Astrocyte (in vitro differentiated cells and primary cell): ENCODE measurements around the gene PPP4R2. TPM values are rescaled to one million over a fixed set of nuclear protein-coding genes. Genes with fewer than 3 reads are reported as not detected.

Experiments
- DNase-seq: peaks from one replicate; pipeline ENCODE4 v3.0.0-alpha.2; 2010; ENCODE audit warnings: low read depth
- FAIRE-seq: peaks from 2 replicates; lab custom pipeline; 2011; peaks lifted over from hg19 to GRCh38; lab: Jason Lieb, UNC
- H2AFZ ChIP-seq: 2 replicates; pipeline ENCODE4 v1.6.0; 2012; ENCODE audit warnings: low read depth, low read length, inconsistent platforms
- H3K27ac ChIP-seq: 2 replicates; pipeline ENCODE4 v1.5.1; 2011; ENCODE audit warnings: low read depth, low read length, inconsistent platforms
- H3K27me3 ChIP-seq: 2 replicates; pipeline ENCODE4 v1.6.0; 2011; ENCODE audit warnings: low read length, inconsistent platforms; ENCODE audit not compliant: insufficient read depth
- H3K36me3 ChIP-seq: 2 replicates; pipeline ENCODE4 v1.5.1; 2011; ENCODE audit warnings: low read length, inconsistent platforms; ENCODE audit not compliant: insufficient read depth
- H3K4me1 ChIP-seq: 2 replicates; pipeline ENCODE4 v1.5.1; 2011; ENCODE audit warnings: low read length, inconsistent platforms; ENCODE audit not compliant: insufficient read depth
- H3K4me2 ChIP-seq: 2 replicates; pipeline ENCODE4 v1.6.0; 2012; ENCODE audit warnings: low read length, inconsistent platforms
- H3K4me3 ChIP-seq: 2 replicates; pipeline ENCODE4 v1.5.1; 2011; ENCODE audit warnings: low read depth, mild to moderate bottlenecking, low read length, inconsistent platforms; ENCODE audit not compliant: insufficient read depth
- H3K79me2 ChIP-seq: 2 replicates; pipeline ENCODE4 v1.6.0; 2012; ENCODE audit warnings: mild to moderate bottlenecking, low read length, inconsistent platforms; ENCODE audit not compliant: insufficient read depth
- H3K9ac ChIP-seq: 2 replicates; pipeline ENCODE4 v1.6.0; 2012; ENCODE audit warnings: mild to moderate bottlenecking, low read length, inconsistent platforms
- H3K9me3 ChIP-seq: 2 replicates; pipeline ENCODE4 v1.5.1; 2012; ENCODE audit warnings: low read depth, mild to moderate bottlenecking, low read length, inconsistent platforms; ENCODE audit not compliant: insufficient read depth
- H4K20me1 ChIP-seq: 2 replicates; pipeline ENCODE4 v1.6.0; 2012; ENCODE audit warnings: low read length, inconsistent platforms; ENCODE audit not compliant: insufficient read depth
- H3K27ac Mint-ChIP-seq: one replicate; pipeline ENCODE4 v1.8.0; 2021; ENCODE audit warnings: mild to moderate bottlenecking, mixed read lengths; ENCODE audit not compliant: unreplicated experiment
- H3K27me3 Mint-ChIP-seq: one replicate; pipeline ENCODE4 v1.8.0; 2021; ENCODE audit warnings: low read depth, mixed read lengths; ENCODE audit not compliant: unreplicated experiment
- H3K36me3 Mint-ChIP-seq: one replicate; pipeline ENCODE4 v1.8.0; 2021; ENCODE audit warnings: low read depth, mixed read lengths; ENCODE audit not compliant: unreplicated experiment
- H3K4me1 Mint-ChIP-seq: one replicate; pipeline ENCODE4 v1.8.0; 2021; ENCODE audit warnings: low read depth, mixed read lengths; ENCODE audit not compliant: unreplicated experiment
- H3K4me3 Mint-ChIP-seq: one replicate; pipeline ENCODE4 v1.8.0; 2021; ENCODE audit warnings: mild to moderate bottlenecking, moderate library complexity, mixed read lengths; ENCODE audit not compliant: unreplicated experiment
- H3K9me3 Mint-ChIP-seq: one replicate; pipeline ENCODE4 v1.8.0; 2021; ENCODE audit warnings: mild to moderate bottlenecking, mixed read lengths; ENCODE audit not compliant: unreplicated experiment
- CTCF ChIP-seq: IDR thresholded peaks from 2 replicates; pipeline ENCODE4 v1.5.1; 2011; ENCODE audit warnings: low read depth, mild to moderate bottlenecking, inconsistent platforms, low read length, moderate library complexity; ENCODE audit not compliant: insufficient read depth
- EZH2 ChIP-seq: IDR thresholded peaks from 2 replicates; pipeline ENCODE4 v1.6.1; 2012; ENCODE audit warnings: mild to moderate bottlenecking, low read length, inconsistent platforms; ENCODE audit not compliant: insufficient read depth
- total RNA-seq: library from RNA; stranded (reverse); gene quantifications from 2 replicates; pipeline ENCODE4 v1.2.1, GENCODE V29; 2021

The PPP4R2 gene
- total RNA-seq, 1 donor from 2014 or later = 98.5 TPM

GRCh38 chr3:73107676-73108187 is 111.1 kb downstream of the PPP4R2 start:
- FAIRE-seq (no peak), DNase-seq (no peak)
- Histone ChIP-seq H4K20me1 (no peaks in the 10 kb centered on the region), H3K9ac (no peak overlapping the region), H3K4me3 (no peak overlapping the region), H2AFZ (no peak overlapping the region), H3K79me2 (no peaks in the 10 kb centered on the region), H3K27ac (no peak overlapping the region), H3K9me3 (no peaks in the 10 kb centered on the region), H3K36me3 (no peaks in the 10 kb centered on the region), H3K4me2 (no peak overlapping the region), H3K27me3 (peaks cover 2% of the 10 kb centered on the region), H3K4me1 (no peaks in the 10 kb centered on the region)
- peaks cover 21% of the 10 kb centered on the region for H3K27me3 Mint-ChIP-seq
- H3K36me3 Mint-ChIP-seq = no peaks in the 10 kb centered on the region
- H3K9me3 Mint-ChIP-seq = no peaks in the 10 kb centered on the region
- no peak for TF ChIP-seq EZH2
- TF ChIP-seq CTCF = no peak
- no peak overlapping the region for H3K27ac Mint-ChIP-seq
- no peak overlapping the region for H3K4me3 Mint-ChIP-seq
- no peaks in the 10 kb centered on the region for H3K4me1 Mint-ChIP-seq

- Histone ChIP-seq H3K4me1 (no peaks in the 10 kb centered on the region), H3K27ac (no peak overlapping the region), H3K4me2 (no peak overlapping the region), H3K36me3 (no peaks in the 10 kb centered on the region), H3K79me2 (no peaks in the 10 kb centered on the region), H3K9me3 (no peaks in the 10 kb centered on the region), H3K9ac (no peak overlapping the region), H3K4me3 (no peak overlapping the region), H4K20me1 (no peaks in the 10 kb centered on the region), H2AFZ (no peak overlapping the region), H3K27me3 (no peaks in the 10 kb centered on the region)
- FAIRE-seq = no peak
- Mint-ChIP-seq H3K4me3 (no peak overlapping the region), H3K27ac (no peak overlapping the region), H3K27me3 (peaks cover 20% of the 10 kb centered on the region), H3K36me3 (no peaks in the 10 kb centered on the region), H3K4me1 (no peaks in the 10 kb centered on the region), H3K9me3 (no peaks in the 10 kb centered on the region)
- no peak for TF ChIP-seq CTCF
- no peak for TF ChIP-seq EZH2
- no peak for DNase-seq
These were observed 112.1 kb downstream of the PPP4R2 start for GRCh38 chr3:73108750-73109149.

- Mint-ChIP-seq H3K9me3 (no peaks in the 10 kb centered on the region), H3K4me3 (no peak overlapping the region), H3K27ac (no peak overlapping the region), H3K4me1 (no peaks in the 10 kb centered on the region), H3K36me3 (no peaks in the 10 kb centered on the region), H3K27me3 (peaks cover 18% of the 10 kb centered on the region)
- TF ChIP-seq EZH2 (no peak), CTCF (no peak)
- Histone ChIP-seq H4K20me1 (no peaks in the 10 kb centered on the region), H3K4me2 (no peak overlapping the region), H3K27me3 (no peaks in the 10 kb centered on the region), H3K36me3 (no peaks in the 10 kb centered on the region), H3K9ac (no peak overlapping the region), H3K79me2 (no peaks in the 10 kb centered on the region), H2AFZ (no peak overlapping the region), H3K27ac (no peak overlapping the region), H3K4me1 (no peaks in the 10 kb centered on the region), H3K9me3 (no peaks in the 10 kb centered on the region), H3K4me3 (no peak overlapping the region)
- FAIRE-seq (peak; percentile 100), DNase-seq (no peak)
These were observed 113.9 kb downstream of the PPP4R2 start for GRCh38 chr3:73110530-73110929.
